ENCODE data around the gene CLDND2. TPM values are rescaled to one million over a fixed set of nuclear protein-coding genes. Genes with fewer than 3 reads are reported as not detected.
A peak's percentile ranks its signal among the peaks of the same experiment; 100 is the strongest.

Gene CLDND2
- total and polyA plus RNA-seq, 2 experiments from 2014 or later, result 7.7 TPM; not detected in 1

DNA sequence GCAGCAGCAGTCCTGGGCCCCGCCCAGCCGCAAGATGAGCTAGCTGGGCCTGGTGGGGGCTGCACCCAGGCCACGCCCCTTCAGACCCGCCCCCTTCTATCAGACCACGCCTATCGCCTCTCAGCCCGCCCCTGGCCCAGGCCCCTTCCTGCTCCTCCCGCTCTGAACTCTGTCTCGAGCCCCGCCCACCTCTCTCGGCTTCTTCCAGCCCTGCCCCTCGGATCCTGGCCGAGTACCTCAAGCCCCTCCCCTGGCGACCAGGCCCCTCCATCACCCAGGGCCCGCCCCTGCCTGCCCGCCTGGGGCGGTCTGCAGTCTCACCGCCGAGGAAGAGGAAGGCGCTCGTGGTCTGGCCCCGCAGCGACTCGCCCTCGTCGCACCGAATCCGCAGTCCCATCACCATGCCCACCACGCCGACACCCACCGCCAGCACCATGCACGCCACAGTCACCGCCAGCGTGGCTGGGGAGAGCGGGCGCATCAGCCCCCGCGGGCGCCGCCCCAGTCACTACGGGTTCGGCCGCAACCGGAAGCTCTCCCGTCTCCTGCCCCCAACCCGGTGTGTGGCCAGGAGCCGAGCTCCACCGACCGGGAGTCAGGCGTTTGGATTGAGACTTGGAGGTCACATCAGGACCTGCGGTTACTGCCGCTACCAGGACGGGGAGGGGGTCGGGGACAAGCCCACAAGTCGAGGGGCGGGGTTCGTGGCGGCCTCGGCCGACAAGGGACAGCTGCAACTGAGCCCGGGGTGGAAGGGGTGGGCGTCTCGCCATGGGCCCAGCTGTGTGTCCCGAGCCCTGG, 1.0 kb downstream of the CLDND2 start (continued):
- TF ChIP-seq, protein P1, sequence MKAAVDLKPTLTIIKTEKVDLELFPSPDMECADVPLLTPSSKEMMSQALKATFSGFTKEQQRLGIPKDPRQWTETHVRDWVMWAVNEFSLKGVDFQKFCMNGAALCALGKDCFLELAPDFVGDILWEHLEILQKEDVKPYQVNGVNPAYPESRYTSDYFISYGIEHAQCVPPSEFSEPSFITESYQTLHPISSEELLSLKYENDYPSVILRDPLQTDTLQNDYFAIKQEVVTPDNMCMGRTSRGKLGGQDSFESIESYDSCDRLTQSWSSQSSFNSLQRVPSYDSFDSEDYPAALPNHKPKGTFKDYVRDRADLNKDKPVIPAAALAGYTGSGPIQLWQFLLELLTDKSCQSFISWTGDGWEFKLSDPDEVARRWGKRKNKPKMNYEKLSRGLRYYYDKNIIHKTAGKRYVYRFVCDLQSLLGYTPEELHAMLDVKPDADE (IDR thresholded peaks at IDR 0.05), result 0 out of 2 replicates have a peak, but pooled peaks have one; percentile 46

DNA sequence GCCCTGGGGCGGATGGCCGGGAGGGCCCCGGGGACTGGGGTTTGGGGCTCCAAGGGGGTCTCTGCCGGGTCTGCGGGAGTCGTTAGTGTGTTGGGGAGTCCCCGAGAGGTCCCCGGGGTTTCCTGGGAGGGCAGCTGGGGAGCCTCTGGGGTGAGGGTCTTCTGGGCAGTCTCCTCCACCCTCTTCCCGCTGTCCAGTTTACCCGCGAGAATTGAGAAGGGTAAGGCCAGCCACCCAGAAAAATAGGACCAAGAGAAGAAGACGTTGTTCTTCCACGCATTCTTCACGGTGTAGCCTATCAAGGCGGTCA, 1.6 kb downstream of the CLDND2 start:
- Histone ChIP-seq H3K4me2 (peak overlapping the region; percentile 95), H3K9me2 (ENCODE audit: insufficient read depth) (no peaks in the 10 kb centered on the region), H3K27ac (ENCODE audit: low read depth) (peak overlapping the region; percentile 81; the same call in 1 of the 2 replicates), H2AFZ (peak overlapping the region; percentile 72), H3K79me2 (replicated peaks; ENCODE audit: insufficient read depth) (0 out of 2 replicates have a peak, but pooled peaks cover 4% of the 10 kb centered on the region), H3K36me3 (ENCODE audit: insufficient read depth) (no peaks in the 10 kb centered on the region), H4K20me1 (replicated peaks; ENCODE audit: insufficient read depth) (no peaks in the 10 kb centered on the region), H3F3A (replicated peaks; ENCODE audit: low read depth) (no peaks in the 10 kb centered on the region; the same call in 1 of the 2 replicates), H3K4me1 (ENCODE audit: insufficient read depth) (peaks cover 15% of the 10 kb centered on the region; the same call in 1 of the 2 replicates), H3K4me3 (peak overlapping the region; percentile 98), H3K27me3 (ENCODE audit: insufficient read depth) (no peaks in the 10 kb centered on the region)
- ATAC-seq (peak; percentile 7), DNase-seq (ENCODE audit: low spot score) (no peak)
- no peaks in the 10 kb centered on the region; the same call in 2 of the 3 replicates for H3K36me3 Mint-ChIP-seq (ENCODE audit: low read depth)
- H3K4me1 Mint-ChIP-seq, result peaks cover 25% of the 10 kb centered on the region
- H3K27me3 Mint-ChIP-seq (ENCODE audit: insufficient read depth, low read depth, poor library complexity), result peaks cover 17% of the 10 kb centered on the region
- no peaks in the 10 kb centered on the region; the same call in 2 of the 3 replicates for H3K9me3 Mint-ChIP-seq
- H3K4me3 Mint-ChIP-seq, result peak overlapping the region; percentile 99
- TF ChIP-seq, protein P2, sequence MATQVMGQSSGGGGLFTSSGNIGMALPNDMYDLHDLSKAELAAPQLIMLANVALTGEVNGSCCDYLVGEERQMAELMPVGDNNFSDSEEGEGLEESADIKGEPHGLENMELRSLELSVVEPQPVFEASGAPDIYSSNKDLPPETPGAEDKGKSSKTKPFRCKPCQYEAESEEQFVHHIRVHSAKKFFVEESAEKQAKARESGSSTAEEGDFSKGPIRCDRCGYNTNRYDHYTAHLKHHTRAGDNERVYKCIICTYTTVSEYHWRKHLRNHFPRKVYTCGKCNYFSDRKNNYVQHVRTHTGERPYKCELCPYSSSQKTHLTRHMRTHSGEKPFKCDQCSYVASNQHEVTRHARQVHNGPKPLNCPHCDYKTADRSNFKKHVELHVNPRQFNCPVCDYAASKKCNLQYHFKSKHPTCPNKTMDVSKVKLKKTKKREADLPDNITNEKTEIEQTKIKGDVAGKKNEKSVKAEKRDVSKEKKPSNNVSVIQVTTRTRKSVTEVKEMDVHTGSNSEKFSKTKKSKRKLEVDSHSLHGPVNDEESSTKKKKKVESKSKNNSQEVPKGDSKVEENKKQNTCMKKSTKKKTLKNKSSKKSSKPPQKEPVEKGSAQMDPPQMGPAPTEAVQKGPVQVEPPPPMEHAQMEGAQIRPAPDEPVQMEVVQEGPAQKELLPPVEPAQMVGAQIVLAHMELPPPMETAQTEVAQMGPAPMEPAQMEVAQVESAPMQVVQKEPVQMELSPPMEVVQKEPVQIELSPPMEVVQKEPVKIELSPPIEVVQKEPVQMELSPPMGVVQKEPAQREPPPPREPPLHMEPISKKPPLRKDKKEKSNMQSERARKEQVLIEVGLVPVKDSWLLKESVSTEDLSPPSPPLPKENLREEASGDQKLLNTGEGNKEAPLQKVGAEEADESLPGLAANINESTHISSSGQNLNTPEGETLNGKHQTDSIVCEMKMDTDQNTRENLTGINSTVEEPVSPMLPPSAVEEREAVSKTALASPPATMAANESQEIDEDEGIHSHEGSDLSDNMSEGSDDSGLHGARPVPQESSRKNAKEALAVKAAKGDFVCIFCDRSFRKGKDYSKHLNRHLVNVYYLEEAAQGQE (IDR thresholded peaks at IDR 0.05; ENCODE audit: unreplicated experiment), result no peak
- TF ChIP-seq EZH2 (IDR thresholded peaks at IDR 0.05; ENCODE audit: low read depth, unreplicated experiment), result no peak
- TF ChIP-seq STAT1 (IDR thresholded peaks at IDR 0.05; ENCODE audit: unreplicated experiment), result no peak
- TF ChIP-seq EZH2phosphoT487 (IDR thresholded peaks at IDR 0.05; ENCODE audit: unreplicated experiment), result no peak
- H3K27ac Mint-ChIP-seq, result peak overlapping the region; percentile 81; the same call in 1 of the 2 replicates

Data from GM23338 (cell line).